ENCODE results near the gene CPED1.
"Not testable (repeated sequence)": the region's sequence is repeated elsewhere in the genome, so short reads cannot be mapped to it uniquely, and the experiment has no call there.

Gene CPED1

DNA sequence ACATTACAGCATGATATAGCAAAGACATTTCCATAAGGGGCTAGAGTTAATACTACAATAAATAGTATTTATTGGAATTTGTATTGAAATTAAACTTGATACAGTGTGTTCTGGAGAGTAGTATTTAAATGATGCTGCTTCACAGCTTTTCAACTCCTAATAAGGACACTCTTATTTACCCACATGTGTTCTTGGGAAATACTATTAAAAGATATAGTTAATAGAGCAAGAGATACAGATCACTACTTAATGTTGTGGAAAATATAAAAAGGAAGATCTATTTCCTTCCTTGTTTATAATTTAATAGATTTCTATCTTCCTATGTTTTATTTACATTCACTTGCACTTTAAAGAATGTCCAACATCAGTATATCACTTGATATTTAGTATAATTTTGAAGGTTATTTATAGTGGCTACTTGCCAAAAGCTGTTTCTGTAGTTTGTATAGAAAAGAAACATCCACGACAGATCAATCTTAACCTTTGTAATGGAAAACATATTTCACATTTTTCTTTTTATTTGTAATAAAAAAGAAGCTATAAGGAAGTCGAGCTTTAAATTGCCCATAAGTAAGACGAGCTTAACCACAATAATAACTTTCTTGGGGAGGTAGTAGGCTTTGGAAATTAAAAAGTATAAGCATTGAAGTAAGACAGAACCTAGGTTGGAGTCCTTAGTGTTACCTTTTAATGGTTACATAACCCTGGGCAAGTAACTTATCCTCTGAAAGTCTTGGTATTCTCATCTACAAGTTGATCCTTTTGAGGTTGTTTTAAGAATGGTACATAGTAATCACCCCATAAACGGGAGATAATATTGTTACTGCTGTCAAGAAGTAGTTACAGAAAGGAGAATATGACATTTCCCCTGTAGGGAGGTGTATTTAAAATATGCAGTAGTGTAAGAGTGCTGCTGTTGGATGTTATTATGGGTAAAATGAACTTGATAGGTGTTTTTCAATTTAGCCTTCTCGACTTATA lies 32.8 kb downstream of the CPED1 start:
- DNase-seq = peak; percentile 22

- no peak for DNase-seq
Measured at GRCh38 chr7:121023194-121023593, 34.7 kb downstream of the CPED1 start.

GRCh38 chr7:121023683-121024511 lies 35.4 kb downstream of the CPED1 start:
- DNase-seq = no peak

GRCh38 chr7:121024611-121025010 lies 36.1 kb downstream of the CPED1 start:
- DNase-seq = no peak

GRCh38 chr7:121026159-121026558 lies 37.6 kb downstream of the CPED1 start:
- no peak for DNase-seq

DNA sequence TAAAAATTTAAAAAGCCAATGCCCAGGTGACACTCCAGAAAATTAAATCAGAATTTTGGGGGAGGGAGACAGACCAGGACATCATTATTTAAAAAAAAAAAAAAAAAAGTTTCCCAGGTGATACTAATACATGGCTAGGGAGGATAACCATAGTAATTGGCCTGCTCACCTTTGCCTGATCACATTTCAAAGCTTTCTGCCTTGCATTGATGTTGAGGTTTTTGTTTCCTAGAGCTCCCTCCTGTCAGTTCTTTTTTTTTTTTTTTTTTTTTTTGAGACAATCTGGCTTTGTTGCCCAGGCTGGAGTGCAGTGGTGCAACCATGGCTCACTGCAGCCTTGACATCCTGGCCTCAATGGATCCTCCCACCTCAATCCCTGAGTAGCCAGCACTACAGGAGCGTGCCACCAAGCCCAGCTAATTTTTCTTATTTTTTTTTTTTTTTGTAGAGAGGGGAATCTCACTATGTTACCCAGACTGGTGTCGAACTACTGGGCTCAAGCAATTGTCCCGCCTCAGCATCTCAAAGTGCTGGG lies 38.1 kb downstream of the CPED1 start:
- DNase-seq = no peak

DNA sequence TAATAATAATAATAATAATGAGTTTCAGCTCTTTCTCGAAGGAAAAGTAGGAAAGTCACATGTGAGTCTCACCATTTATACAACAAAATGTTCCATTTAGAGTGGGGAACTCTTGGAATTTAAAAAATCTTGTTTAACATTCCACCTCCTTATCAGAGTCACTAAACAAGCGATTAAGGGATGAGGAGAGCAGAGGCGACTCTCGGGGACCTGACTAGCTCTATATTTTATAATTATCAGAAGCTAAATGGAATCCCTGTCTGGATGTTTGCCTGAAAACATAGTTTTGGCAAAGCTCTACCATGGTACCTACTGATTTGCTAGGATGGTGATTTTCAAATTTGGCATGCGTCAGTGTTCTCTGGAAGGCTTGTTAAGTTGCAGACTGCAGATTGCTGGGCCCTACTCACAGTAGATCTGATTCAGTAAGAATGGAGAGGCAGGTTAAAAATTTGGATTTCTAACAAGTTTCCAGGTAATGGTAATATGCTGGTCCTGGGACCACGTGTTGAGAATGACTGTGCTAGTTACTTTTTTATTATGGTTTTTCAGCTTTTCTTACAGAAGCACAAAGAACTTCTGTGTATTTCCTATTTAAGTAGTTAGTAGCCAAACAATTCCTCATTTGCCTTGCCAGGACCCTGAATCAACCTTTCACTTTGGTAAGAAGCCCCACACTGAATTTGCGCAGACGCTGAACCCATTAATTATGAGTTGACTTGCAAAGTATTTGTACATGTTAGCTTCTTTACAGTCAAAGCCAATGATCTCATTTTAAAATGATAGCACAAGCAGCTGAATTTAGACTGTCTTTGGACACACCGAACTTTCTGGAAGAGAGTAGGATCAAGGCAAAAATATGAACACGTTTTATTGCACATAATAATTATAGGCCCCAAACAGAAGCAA lies 39.5 kb downstream of the CPED1 start:
- no peak for DNase-seq

DNA sequence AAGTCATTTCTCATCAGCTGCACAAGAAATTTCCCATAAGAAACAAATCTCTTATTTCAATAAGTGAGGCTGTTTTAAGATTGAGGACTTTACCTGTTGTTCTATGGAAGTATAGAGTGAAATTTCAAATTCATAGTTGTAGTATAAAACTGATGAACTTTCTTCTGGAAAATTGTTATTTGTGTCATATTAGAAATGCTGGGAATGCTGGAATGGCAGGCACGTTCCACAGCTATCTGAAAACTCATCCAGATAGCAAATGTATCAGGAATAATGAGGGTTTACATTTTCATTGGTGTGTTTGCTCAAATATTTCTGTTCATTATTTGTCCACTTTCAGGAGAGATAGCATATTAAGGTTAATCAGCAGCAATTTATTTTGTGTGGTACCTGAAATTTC lies 40.8 kb downstream of the CPED1 start:
- no peak for DNase-seq

DNA sequence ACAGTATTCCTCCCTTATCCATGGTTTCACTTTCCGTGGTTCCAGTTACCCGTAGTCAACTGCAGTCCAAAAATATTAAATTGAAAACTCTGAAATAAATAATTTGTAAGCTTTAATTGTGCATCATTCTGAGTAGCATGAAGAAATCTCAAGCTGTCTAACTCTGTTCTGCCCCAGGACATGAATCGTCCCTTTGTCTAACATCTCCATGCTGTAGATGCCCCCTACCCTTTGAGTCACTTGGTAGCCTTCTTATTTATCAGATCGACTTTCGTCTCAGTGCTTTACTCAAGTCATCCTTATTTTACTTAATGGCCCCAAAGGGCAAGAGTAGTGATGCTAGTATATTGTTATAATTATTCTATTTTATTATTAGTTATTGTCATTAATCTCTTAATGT lies 41.8 kb downstream of the CPED1 start:
- DNase-seq = no peak

DNA sequence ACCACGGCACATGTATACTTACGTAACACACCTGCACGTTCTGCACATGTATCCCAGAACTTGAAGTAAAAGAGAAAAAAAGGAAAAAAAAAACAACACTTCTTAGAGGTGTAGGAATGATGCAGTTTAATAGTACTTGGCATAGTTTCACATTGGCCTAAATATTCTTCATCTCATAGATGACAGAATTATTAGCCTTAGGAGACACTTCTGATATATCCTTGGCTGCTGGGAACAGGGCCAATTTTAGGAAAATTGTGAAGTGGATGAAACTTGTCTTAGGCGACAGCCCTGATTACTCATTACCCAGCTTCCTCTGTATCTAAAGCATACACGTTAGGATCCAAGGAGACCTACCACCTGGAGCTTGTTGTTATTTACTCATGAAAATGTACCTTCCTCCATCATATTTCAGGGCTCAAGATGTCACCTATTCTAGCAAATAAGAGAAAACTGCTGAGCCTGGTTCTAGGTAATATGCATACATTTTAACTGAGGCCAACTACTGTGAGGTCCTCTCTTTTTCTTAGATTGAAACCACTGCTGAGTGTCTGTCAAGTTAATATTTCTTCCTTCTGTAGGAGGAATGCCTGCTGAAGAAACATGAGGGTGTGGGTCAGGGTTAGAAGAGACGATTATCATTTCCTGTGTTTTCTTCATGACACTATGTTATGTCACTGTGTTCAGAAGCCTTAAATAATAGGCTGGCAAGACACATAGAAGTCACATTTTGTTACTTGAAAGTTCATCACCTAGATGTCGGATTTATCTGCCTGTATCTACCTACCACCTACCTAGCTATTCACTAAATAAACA lies 44.3 kb downstream of the CPED1 start:
- DNase-seq = peak; percentile 35

- DNase-seq = no peak
Measured at GRCh38 chr7:121034929-121035328, 46.4 kb downstream of the CPED1 start.

DNA sequence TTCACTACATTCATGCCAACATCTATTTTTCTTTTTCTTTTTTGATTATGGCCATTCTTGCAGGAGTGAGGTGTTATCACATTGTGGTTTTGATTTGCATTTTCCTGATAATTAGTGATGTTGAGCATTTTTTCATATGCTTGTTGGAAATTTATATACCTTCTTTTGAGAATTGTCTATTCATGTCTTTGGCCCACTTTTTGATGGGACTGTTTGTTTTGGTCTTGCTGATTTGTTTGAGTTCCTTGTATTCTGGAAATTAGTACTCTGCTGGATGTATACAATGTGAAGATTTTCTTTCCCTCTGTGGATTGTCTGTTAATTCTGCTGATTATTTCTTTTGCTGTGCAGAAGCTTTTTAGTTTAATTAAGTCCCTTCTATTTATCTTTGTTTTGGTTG lies 48.3 kb downstream of the CPED1 start:
- not testable (repeated sequence) for DNase-seq

DNA sequence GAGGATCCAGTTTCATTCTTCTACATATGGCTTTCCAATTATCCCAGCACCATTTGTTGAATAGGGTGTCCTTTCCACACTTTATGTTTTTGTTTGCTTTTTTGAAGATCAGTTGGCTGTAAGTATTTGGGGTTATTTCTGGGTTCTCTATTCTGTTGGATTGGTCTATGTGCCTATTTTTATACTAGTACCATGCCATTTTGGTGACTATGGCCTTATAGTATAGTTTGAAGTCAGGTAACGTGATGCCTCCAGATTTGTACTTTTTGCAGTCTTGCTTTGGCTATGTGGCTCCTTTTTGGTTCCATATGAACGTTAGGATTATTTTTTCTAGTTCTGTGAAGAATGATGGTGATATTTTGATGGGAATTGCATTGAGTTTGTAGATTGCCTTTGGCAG lies 48.8 kb downstream of the CPED1 start:
- DNase-seq = not testable (repeated sequence)

GRCh38 chr7:121037957-121038716 lies 49.6 kb downstream of the CPED1 start:
- DNase-seq = no peak

GRCh38 chr7:121038717-121039509 lies 50.4 kb downstream of the CPED1 start:
- DNase-seq = no peak

GRCh38 chr7:121039510-121039822 lies 51.0 kb downstream of the CPED1 start:
- DNase-seq = no peak

DNA sequence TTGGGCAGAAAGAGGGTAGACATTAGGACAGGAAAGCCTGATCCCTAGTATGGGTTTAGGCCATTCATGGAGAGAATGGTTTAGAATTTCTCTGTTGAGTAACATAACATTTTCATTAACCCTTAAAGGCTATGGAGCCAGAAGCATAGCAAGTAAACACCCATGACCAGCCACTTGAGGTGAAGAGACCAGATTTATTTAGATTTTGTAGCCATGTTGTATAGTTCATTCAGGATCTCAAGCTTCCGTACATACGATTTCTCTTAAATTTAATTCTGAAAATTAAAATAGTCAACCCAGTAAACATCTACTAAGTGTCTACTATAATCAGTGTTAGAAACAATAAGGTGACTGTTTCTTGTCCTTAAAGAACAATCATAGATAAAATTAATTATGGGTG lies 51.5 kb downstream of the CPED1 start:
- no peak for DNase-seq

DNA sequence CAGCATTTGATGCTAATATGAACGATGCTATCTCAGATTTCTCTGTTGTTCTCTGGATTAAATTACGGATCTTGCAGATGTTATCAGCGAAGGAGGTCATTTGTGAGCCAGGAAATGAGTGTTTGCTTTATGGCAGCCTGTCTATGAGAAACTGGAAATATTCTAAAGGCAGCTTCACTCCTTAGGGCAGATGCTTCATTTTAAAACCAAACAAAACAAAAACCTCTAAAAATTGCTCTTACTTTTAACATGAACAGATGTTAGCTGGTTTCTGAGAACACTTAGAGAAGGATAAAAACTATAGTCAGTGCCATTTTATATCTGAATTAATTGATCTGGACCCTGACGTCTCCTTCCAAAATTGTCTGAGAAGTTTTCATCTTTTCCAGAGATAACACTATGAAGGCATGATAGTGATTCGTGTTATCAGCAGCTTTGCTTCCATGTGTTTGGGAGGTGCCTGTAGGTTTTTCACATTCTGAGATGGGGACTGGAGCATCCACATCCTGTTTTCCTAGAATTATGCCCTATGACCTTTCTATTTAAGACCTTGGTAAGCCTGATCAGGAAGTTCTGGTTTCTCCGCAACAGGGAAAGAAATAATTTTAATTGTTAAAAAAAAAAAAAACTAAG lies 53.1 kb downstream of the CPED1 start:
- DNase-seq = no peak

DNA sequence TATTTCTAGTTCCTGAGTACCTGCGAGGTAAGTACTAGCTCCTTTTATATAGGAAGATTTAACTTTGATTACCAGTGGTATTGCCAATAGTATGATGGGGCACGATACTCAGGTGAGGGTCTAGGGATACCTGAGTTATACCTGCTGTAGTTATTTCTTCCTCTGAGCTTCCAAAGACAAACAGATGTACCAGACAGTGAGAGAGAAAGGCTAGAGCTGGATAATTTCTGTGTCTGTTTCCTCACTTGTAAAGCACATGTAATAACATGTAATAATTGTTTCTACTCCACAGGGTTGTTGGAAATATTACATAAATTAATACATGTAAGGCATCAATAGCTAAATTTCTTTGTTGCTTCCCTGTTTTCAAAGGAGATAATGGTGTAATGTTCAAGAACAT lies 53.7 kb downstream of the CPED1 start:
- DNase-seq = no peak

DNA sequence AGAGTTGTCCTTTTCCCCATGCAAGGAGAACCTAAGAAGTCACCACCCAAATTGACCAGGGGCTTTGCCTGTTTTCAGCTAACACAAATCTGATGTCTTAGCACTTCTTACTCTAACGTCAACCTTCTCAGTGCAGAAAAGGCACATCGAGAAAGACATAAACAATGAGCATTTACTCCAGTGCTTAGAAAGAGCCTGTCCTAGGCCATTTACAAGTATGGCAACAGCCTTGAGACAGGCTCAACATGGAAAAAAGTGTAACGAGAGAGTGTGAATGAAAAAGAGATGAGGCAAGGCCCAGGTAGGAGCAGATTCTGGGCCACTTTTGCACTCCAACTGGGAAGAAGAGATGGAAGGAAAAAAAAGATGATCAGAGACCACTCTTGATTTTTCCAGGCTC lies 54.4 kb downstream of the CPED1 start:
- no peak for DNase-seq

Measured in kidney glomerular epithelial cell (primary cell).